ENCODE results near the gene ERV3-1. TPM values are rescaled to one million over a fixed set of nuclear protein-coding genes. Genes with fewer than 3 reads are reported as not detected.
A peak's percentile ranks its signal among the peaks of the same experiment; 100 is the strongest.

Gene ERV3-1
- total and polyA plus RNA-seq, 9 of the 15 experiments (the other 6 are each of a cell fraction or from before 2014, with no cell fraction given): 10.2 to 30.0 (median 22.0) TPM

- TF ChIP-seq REST (IDR thresholded peaks at IDR 0.05; ENCODE audit: borderline replicate concordance) (peak; percentile 86), REST (CRISPR knock-in tag; IDR thresholded peaks at IDR 0.05; ENCODE audit: low read depth) (peak; percentile 82), ZNF408 (CRISPR knock-in tag; IDR thresholded peaks at IDR 0.05; ENCODE audit: low read depth) (no peak), ZNF280A (IDR thresholded peaks at IDR 0.05; ENCODE audit: low read depth, partially characterized antibody) (no peak), OTX1 (CRISPR knock-in tag; IDR thresholded peaks at IDR 0.05) (peak; percentile 89), NR2C1 (IDR thresholded peaks at IDR 0.05) (no peak), NR2C1 (tag; IDR thresholded peaks at IDR 0.05) (no peak), CHD1 (IDR thresholded peaks at IDR 0.05; ENCODE audit: low read length) (peak; percentile 58), DACH1 (IDR thresholded peaks at IDR 0.05; ENCODE audit: partially characterized antibody) (no peak), RBM39 (optimal IDR thresholded peaks at IDR 0.05; ENCODE audit: low read depth, low read length) (no peak), JUNB (CRISPR knock-in tag; conservative IDR thresholded peaks at IDR 0.05) (no peak), TBP (optimal IDR thresholded peaks at IDR 0.05; ENCODE audit: low read depth, low read length) (peak; percentile 80), HCFC1 (IDR thresholded peaks at IDR 0.05; ENCODE audit: low read depth, low read length) (peak; percentile 12; the same call in 1 of the 2 replicates), RBM17 (IDR thresholded peaks at IDR 0.05; ENCODE audit: borderline replicate concordance, low read depth, low read length) (no peak)
- TF ChIP-seq, protein P1, sequence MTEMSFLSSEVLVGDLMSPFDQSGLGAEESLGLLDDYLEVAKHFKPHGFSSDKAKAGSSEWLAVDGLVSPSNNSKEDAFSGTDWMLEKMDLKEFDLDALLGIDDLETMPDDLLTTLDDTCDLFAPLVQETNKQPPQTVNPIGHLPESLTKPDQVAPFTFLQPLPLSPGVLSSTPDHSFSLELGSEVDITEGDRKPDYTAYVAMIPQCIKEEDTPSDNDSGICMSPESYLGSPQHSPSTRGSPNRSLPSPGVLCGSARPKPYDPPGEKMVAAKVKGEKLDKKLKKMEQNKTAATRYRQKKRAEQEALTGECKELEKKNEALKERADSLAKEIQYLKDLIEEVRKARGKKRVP (CRISPR knock-in tag; IDR thresholded peaks at IDR 0.05): no peak
- TF ChIP-seq, protein P2, sequence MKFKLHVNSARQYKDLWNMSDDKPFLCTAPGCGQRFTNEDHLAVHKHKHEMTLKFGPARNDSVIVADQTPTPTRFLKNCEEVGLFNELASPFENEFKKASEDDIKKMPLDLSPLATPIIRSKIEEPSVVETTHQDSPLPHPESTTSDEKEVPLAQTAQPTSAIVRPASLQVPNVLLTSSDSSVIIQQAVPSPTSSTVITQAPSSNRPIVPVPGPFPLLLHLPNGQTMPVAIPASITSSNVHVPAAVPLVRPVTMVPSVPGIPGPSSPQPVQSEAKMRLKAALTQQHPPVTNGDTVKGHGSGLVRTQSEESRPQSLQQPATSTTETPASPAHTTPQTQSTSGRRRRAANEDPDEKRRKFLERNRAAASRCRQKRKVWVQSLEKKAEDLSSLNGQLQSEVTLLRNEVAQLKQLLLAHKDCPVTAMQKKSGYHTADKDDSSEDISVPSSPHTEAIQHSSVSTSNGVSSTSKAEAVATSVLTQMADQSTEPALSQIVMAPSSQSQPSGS (CRISPR knock-in tag; IDR thresholded peaks at IDR 0.05): no peak
Measured at GRCh38 chr7:65006094-65006992, at the start of gene ERV3-1 (continued).

Data from K562 (cell line).